ENCODE data around the gene TMEM191C.

- no peak for TF ChIP-seq FOXP2 (optimal IDR thresholded peaks at IDR 0.05; ENCODE audit: control extremely low read depth, extremely low read length, insufficient read depth)
- TF ChIP-seq POLR2AphosphoS5 (IDR thresholded peaks at IDR 0.05; ENCODE audit: borderline replicate concordance, low read depth, low read length): no peak
- TF ChIP-seq EZH2 (IDR thresholded peaks at IDR 0.05): no peak
Measured at GRCh38 chr22:21450858-21451353, 16.3 kb upstream of the TMEM191C start.
